Measurements from ENCODE around the gene CEP55.
"Not testable (repeated sequence)": the region's sequence is repeated elsewhere in the genome, so short reads cannot be mapped to it uniquely, and the experiment has no call there.

The CEP55 gene

GRCh38 chr10:93515071-93516005 lies 18.9 kb downstream of the CEP55 start:
- DNase-seq = no peak

- DNase-seq = no peak
These were observed 19.6 kb downstream of the CEP55 start for GRCh38 chr10:93516006-93516380.

DNA sequence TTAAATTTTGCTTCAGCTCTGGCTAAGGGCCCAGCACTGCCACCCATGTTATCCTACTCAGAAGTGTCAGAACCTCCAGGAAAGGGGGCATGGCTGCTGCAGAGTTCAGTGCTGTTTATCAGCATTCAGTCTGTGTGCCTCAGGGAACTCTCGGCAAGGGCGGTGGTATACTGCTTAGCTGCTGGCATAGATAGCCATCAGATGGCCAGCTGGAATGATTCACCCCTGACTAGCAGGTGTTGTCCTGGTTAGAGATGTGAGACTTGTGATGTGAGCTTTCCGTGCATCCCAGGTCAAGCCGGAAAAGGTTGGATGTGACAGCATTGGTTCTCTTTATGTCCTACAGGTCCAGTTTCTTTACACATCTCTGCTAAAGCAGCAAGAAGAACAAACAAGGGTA lies 22.1 kb downstream of the CEP55 start:
- no peak for DNase-seq

DNA sequence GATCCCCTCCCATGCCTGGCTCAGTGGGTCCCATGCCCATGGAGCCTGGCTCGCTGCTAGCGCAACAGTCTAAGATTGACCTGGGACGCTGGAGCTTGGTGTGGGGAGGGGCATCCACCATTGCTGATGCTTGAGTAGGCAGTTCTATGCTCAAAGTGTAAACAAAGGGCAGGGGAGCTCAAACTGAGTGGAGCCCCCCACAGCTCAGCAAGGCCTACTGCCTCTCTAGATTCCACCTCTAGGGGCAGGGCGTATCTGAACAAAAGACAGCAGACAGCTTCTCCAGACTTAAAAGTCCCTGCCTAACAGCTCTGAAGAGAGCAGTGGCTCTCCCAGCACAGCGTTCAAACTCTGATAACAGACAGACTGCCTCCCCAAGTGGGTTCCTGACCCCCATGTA lies 38.9 kb downstream of the CEP55 start:
- DNase-seq = no peak

- not testable (repeated sequence) for DNase-seq
These were observed 44.5 kb downstream of the CEP55 start for GRCh38 chr10:93540871-93541270.

- no peak for DNase-seq
These were observed 45.3 kb downstream of the CEP55 start for GRCh38 chr10:93541402-93542357.

DNA sequence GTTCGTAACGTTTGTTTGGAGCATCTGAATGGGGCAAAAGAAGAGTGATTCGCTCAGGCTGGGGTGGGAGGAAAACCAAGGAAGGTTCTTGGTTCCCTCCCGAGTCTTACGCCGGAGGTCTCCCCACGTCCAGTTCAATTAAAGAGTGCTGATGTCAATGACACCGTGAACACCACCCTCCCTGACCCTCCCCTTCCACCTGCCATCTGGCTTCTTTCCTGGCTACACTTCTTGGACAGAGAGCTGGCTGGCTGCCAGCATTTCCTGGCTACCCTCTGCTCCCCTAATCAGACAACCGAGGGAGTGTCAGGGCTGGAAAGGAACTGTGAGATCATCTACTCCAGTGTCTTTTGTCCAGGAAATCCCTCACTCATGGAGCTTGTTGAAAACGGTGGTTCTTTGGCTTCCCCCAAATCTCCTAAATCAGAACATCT lies 46.0 kb downstream of the CEP55 start:
- DNase-seq = no peak

- DNase-seq = not testable (repeated sequence)
These were observed 50.6 kb downstream of the CEP55 start for GRCh38 chr10:93546995-93547394.

- no peak for DNase-seq
These were observed 51.1 kb downstream of the CEP55 start for GRCh38 chr10:93547522-93547921.

DNA sequence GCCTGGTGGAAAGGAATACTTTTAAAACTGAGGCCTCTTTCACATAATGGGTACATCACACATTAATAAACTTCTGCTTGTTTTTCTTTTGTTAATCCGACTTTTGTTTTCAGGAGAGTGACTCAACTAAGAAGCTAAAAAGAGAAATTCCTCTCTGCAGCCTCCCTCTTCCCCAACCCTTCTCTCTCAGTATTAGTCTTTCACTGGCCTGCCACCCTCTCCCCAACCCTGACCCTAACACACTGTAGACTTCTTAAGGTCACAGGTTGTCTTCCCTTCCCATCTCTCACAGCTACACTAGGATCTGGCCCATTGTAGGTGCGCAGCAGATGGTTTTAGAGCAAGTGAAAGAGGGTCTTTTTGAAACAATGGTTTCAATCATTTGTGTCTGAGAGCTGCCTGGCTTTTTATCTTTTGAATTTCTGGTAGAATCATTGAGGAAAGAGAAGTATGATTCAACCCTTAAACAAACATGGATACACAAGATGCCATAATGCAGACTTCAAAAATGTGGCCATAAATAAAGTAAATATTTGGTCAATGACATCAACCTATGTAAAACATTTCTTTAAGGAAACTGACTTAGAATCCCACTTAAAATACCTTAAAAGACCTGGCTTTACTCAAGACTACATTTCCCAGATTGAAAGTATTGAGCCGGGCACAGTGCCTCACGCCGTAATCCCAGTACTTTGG lies 52.1 kb downstream of the CEP55 start:
- no peak for DNase-seq

DNA sequence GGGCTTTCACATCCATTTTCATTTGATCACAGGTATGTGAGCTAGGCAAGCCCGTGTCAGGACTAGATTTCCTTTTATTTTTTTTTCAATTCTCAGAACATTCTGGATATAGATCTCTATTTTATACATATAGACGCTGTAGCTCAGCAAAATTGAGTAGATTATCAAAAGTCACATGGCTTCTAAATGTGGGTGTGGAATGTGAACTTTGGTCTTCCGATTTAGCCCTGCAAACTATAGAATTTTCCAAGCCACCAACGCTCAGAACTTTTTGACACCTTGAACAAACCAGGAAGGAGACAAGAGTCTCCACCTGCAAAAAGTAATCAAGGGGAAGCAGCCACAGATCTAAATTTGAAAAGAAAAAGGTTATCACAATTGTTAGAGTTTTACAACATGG lies 54.2 kb downstream of the CEP55 start:
- no peak for DNase-seq

DNA sequence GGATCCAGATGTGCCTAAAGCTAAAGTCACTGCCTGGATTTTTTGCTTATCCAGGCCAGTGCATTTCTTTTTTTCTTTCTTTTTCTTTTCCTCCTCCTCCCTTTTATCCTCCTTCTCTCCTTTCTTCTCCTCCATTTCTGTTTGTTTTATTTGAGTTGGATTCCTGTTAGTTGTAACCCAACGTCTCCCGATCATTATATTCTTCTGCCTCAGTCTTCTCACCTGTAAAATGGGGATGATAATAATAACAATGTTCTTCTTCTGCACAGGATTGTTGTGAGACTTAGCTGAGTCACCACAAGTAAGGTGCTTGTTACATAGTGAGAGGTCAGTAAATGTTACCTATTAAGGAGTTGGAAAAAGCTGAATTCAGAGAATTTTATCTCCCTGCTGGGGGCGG lies 56.4 kb downstream of the CEP55 start:
- no peak for DNase-seq

DNA sequence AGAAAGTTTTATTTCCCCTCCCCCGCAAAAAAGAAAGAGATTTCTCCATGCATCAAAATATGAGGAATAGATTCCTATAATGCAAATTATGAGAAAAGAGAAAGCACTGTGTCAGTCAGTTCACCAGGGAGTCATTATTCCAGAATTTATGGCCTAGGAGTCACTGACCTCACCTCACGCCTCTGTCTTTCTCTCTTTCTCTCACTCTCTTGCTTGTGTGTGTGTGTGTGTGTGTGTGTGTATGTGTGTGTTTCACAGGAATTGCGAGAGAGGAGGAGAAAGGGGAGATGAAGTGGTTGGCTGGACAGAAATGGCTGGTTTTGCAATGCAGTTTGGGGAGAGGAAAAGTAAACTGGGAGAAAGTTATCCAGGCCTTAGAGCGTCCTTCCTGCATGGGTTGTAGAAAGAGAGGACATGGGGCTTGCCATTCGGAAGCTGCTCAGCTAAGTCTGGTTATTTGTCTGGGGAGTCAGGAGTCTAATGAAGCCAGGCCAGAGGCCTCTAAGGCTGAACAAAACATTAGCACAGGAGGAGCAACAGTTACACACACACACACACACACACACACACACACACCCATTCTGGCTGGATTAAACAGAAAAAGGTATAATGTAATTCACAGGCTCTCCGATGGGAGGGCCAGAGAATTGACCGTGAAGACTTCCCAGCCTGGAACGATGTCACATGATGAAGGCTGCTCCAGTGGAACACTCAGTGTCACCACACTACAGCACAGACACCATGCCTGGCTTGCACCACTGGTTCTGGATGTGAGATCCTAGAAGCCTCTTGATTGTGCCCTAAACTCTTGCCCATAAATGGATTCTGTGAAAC lies 57.3 kb downstream of the CEP55 start:
- no peak for DNase-seq

DNA sequence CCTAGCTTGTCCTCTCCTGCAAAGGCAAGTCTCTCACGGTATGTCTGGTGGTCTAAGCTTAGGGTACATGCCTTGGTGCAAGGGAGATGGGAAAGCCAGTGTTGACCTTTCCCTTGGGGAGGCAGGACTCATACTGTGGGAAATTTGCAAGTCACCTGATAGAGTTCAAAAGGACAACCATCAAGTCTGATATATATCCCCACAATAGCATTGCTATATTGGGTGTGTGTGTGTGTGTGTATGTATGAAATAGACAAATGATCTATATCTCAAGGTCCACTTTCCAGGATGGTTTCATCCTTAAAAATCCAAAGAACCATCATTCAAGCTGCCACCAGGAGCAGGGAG lies 57.9 kb downstream of the CEP55 start:
- DNase-seq = no peak

DNA sequence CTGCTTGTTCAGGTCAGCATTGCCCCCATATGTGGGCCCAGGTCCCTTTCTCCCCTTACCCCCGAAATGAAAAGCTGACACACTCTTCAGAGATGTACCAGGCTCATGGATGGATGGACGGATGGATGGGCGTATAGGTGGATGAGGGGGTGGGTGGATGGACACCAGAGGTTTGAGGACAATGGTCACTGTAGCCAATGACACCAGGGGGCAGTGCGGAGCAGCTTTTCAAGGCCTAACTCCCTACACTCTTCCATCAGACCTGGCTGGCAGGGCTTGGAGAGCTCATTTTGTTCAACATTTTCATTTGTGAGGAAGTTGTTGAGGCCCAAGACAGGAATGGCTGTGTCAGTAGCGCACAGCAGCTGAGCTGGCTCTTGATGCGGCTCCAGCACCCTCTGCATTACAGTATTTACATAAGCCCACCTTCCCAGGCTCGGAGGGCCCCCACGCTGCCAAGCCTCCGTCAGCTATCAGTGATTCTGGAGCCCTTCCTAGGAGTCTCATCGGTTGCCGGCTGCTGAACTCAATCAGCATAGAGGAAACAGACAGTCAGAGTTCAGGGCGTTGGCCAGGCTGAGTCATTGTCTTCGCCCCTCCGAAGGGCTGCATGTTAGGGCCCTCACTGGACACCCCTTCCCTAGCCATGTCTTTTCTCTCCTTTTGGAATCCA lies 58.5 kb downstream of the CEP55 start:
- peak; percentile 21 to 47 for DNase-seq

DNA sequence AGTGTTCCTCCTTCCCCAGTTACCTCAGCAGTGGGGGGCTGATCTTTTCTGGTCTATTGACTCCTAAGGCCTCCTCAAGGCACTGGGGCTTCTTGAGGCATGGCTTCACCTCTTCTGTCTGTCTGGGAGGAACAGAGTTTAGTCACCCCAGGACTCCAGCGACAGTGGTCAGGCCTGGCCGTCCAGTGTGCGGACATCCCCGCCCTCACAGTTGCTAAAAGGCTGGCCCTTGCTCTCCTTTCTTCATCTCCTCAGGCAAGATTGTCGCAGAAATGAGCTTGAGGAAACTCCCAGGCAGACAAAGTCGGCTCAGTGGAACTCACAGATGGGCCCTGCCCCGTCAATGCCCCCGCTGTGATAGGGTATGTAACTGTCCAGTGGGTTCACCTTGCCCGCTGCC lies 63.1 kb downstream of the CEP55 start:
- no peak for DNase-seq

DNA sequence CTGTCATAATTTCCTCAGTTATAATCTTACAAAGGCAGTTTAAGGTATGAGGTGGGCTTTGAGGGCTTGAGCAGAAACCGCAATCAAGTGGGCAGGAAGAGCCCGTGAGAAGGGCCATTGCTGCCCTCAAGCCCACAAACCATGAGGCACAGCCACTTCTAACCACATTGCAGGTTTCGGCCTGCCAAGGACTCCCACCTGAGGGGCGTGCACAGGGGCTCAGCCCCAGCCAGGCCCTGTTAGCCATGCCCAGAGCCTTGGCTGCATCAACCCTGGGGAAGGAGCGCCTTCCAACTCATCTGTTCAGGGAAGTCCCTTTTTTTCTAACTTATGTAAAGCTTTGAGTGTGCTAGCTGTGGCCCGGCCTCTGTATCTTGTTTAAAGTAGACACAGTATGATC lies 64.1 kb downstream of the CEP55 start:
- no peak for DNase-seq

- DNase-seq = no peak
These were observed 69.0 kb downstream of the CEP55 start for GRCh38 chr10:93565446-93565845.

GRCh38 chr10:93566435-93567276 lies 70.2 kb downstream of the CEP55 start, which contains the start of gene FFAR4:
FFAR4 (plus strand) TSS chr10:93566665; CDS start chr10:93566721, 56 bp downstream.
- peak in 1 of 2 experiments; percentile 14 for DNase-seq
